ENCODE results near the gene HOXA2.
A peak's percentile ranks its signal among the peaks of the same experiment; 100 is the strongest.

Gene HOXA2

GRCh38 chr7:27102581-27103442 lies at the start of gene HOXA2:
TSS of gene HOXA2 (minus strand) at chr7:27102683. CDS start at chr7:27102500, 183 bp downstream.
- no peaks in the 10 kb centered on the region for H3K9me3 ChIP-seq (ENCODE audit: severe bottlenecking)
- no peak for ATAC-seq (ENCODE audit: low read depth)
- DNase-seq (ENCODE audit: low spot score), result no peak
- H3K27me3 ChIP-seq (ENCODE audit: insufficient read depth, poor library complexity, severe bottlenecking), result no peaks in the 10 kb centered on the region
- no peak for TF ChIP-seq CTCF (IDR thresholded peaks at IDR 0.05; ENCODE audit: poor library complexity, severe bottlenecking)
- peaks cover 16% of the 10 kb centered on the region for H3K36me3 ChIP-seq (ENCODE audit: low read depth)
- H3K27ac ChIP-seq (ENCODE audit: poor library complexity, severe bottlenecking), result no peak within 1 kb of the TSS
- no peak within 1 kb of the TSS for H3K4me3 ChIP-seq (ENCODE audit: severe bottlenecking)
- peaks cover 7% of the 10 kb centered on the region for H3K4me1 ChIP-seq (ENCODE audit: insufficient read depth, poor library complexity, severe bottlenecking)

- Histone ChIP-seq H3K27me3 (ENCODE audit: insufficient read depth, poor library complexity, severe bottlenecking) (no peaks in the 10 kb centered on the region), H3K4me3 (ENCODE audit: severe bottlenecking) (peak overlapping the region; percentile 38), H3K27ac (ENCODE audit: poor library complexity, severe bottlenecking) (peak overlapping the region; percentile 85), H3K9me3 (ENCODE audit: severe bottlenecking) (no peaks in the 10 kb centered on the region), H3K36me3 (ENCODE audit: low read depth) (no peaks in the 10 kb centered on the region), H3K4me1 (ENCODE audit: insufficient read depth, poor library complexity, severe bottlenecking) (peaks cover 12% of the 10 kb centered on the region)
- ATAC-seq (ENCODE audit: low read depth), result no peak
- TF ChIP-seq CTCF (IDR thresholded peaks at IDR 0.05; ENCODE audit: poor library complexity, severe bottlenecking), result no peak
- DNase-seq (ENCODE audit: low spot score), result peak; percentile 63
Measured at GRCh38 chr7:27151341-27151930, 49.0 kb upstream of the HOXA2 start.

GRCh38 chr7:27150568-27151340 lies 48.3 kb upstream of the HOXA2 start:
- Histone ChIP-seq H3K27me3 (ENCODE audit: insufficient read depth, poor library complexity, severe bottlenecking) (no peaks in the 10 kb centered on the region), H3K9me3 (ENCODE audit: severe bottlenecking) (no peaks in the 10 kb centered on the region), H3K4me1 (ENCODE audit: insufficient read depth, poor library complexity, severe bottlenecking) (peaks cover 14% of the 10 kb centered on the region), H3K4me3 (ENCODE audit: severe bottlenecking) (peak overlapping the region; percentile 38), H3K27ac (ENCODE audit: poor library complexity, severe bottlenecking) (peak overlapping the region; percentile 85), H3K36me3 (ENCODE audit: low read depth) (no peaks in the 10 kb centered on the region)
- TF ChIP-seq CTCF (IDR thresholded peaks at IDR 0.05; ENCODE audit: poor library complexity, severe bottlenecking), result peak; percentile 92
- ATAC-seq (ENCODE audit: low read depth) (peak; percentile 41), DNase-seq (ENCODE audit: low spot score) (peak; percentile 85)

GRCh38 chr7:27149842-27150567 lies 47.5 kb upstream of the HOXA2 start:
- no peak for TF ChIP-seq CTCF (IDR thresholded peaks at IDR 0.05; ENCODE audit: poor library complexity, severe bottlenecking)
- H3K27ac ChIP-seq (ENCODE audit: poor library complexity, severe bottlenecking), result peak overlapping the region; percentile 85
- DNase-seq (ENCODE audit: low spot score) (peak; percentile 56), ATAC-seq (ENCODE audit: low read depth) (peak; percentile 13)
- H3K4me1 ChIP-seq (ENCODE audit: insufficient read depth, poor library complexity, severe bottlenecking), result peaks cover 12% of the 10 kb centered on the region
- H3K9me3 ChIP-seq (ENCODE audit: severe bottlenecking), result no peaks in the 10 kb centered on the region
- no peaks in the 10 kb centered on the region for H3K36me3 ChIP-seq (ENCODE audit: low read depth)
- no peaks in the 10 kb centered on the region for H3K27me3 ChIP-seq (ENCODE audit: insufficient read depth, poor library complexity, severe bottlenecking)
- peak overlapping the region; percentile 38 for H3K4me3 ChIP-seq (ENCODE audit: severe bottlenecking)

Data from RWPE2 (cell line).